Liver (tissue), 3 donors: ENCODE measurements around the gene KRT23.
"Not testable (repeated sequence)": the region's sequence is repeated elsewhere in the genome, so short reads cannot be mapped to it uniquely, and the experiment has no call there.

Source experiments
- TAF1 ChIP-seq: conservative IDR thresholded peaks from 2 replicates; pipeline ENCODE4 v1.6.1; 2016; ENCODE audit warnings: antibody characterized with exemption, mild to moderate bottlenecking
- YY1 ChIP-seq: IDR thresholded peaks from 2 replicates; pipeline ENCODE4 v1.6.1; 2016; ENCODE audit warnings: antibody characterized with exemption, mild to moderate bottlenecking
- TF ChIP-seq, protein P1 (sequence below): fragments of 150-350 bp; IDR thresholded peaks from 2 replicates; pipeline ENCODE4 v1.5.1; 2017; ENCODE audit warnings: improper control_type of control experiment, low read depth, low read length; ENCODE audit not compliant: missing input control
- TF ChIP-seq, protein P2 (sequence below): IDR thresholded peaks from 2 replicates; pipeline ENCODE4 v1.6.1; 2016; ENCODE audit warnings: antibody characterized with exemption, mild to moderate bottlenecking
- TF ChIP-seq, protein P3 (sequence below): IDR thresholded peaks from 2 replicates; pipeline ENCODE4 v1.6.1; 2016; ENCODE audit warnings: antibody characterized with exemption
- TF ChIP-seq, protein P4 (sequence below): IDR thresholded peaks from 2 replicates; pipeline ENCODE4 v1.6.1; 2016; ENCODE audit warnings: antibody characterized with exemption
- donor health status: healthy.
- donor health status: healthy.

DNA sequence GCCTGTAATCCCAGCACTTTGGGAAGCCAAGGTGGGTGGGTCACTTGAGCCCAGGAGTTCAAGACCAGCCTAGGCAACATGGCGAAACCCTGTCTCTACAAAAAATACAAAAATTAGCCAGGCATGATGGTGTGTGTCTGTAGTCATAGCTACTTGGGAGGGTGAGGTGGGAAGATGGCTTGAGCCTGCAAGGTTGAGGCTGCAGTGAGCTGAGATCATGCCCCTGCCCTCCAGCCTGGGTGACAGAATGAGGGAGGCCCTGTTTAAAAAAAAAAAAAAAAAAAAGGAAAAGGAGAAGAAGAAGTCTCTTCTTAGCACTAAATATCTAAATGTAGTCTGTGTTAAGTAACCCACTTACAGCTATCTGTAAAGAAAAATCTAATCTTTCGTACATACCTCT is 20.3 kb downstream of the KRT23 start:
- TF ChIP-seq, protein P1, sequence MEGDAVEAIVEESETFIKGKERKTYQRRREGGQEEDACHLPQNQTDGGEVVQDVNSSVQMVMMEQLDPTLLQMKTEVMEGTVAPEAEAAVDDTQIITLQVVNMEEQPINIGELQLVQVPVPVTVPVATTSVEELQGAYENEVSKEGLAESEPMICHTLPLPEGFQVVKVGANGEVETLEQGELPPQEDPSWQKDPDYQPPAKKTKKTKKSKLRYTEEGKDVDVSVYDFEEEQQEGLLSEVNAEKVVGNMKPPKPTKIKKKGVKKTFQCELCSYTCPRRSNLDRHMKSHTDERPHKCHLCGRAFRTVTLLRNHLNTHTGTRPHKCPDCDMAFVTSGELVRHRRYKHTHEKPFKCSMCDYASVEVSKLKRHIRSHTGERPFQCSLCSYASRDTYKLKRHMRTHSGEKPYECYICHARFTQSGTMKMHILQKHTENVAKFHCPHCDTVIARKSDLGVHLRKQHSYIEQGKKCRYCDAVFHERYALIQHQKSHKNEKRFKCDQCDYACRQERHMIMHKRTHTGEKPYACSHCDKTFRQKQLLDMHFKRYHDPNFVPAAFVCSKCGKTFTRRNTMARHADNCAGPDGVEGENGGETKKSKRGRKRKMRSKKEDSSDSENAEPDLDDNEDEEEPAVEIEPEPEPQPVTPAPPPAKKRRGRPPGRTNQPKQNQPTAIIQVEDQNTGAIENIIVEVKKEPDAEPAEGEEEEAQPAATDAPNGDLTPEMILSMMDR: not testable (repeated sequence)
- TF ChIP-seq, protein P2, sequence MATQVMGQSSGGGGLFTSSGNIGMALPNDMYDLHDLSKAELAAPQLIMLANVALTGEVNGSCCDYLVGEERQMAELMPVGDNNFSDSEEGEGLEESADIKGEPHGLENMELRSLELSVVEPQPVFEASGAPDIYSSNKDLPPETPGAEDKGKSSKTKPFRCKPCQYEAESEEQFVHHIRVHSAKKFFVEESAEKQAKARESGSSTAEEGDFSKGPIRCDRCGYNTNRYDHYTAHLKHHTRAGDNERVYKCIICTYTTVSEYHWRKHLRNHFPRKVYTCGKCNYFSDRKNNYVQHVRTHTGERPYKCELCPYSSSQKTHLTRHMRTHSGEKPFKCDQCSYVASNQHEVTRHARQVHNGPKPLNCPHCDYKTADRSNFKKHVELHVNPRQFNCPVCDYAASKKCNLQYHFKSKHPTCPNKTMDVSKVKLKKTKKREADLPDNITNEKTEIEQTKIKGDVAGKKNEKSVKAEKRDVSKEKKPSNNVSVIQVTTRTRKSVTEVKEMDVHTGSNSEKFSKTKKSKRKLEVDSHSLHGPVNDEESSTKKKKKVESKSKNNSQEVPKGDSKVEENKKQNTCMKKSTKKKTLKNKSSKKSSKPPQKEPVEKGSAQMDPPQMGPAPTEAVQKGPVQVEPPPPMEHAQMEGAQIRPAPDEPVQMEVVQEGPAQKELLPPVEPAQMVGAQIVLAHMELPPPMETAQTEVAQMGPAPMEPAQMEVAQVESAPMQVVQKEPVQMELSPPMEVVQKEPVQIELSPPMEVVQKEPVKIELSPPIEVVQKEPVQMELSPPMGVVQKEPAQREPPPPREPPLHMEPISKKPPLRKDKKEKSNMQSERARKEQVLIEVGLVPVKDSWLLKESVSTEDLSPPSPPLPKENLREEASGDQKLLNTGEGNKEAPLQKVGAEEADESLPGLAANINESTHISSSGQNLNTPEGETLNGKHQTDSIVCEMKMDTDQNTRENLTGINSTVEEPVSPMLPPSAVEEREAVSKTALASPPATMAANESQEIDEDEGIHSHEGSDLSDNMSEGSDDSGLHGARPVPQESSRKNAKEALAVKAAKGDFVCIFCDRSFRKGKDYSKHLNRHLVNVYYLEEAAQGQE: not testable (repeated sequence)
- TF ChIP-seq TAF1, YY1: not testable (repeated sequence)
- TF ChIP-seq, protein P3, sequence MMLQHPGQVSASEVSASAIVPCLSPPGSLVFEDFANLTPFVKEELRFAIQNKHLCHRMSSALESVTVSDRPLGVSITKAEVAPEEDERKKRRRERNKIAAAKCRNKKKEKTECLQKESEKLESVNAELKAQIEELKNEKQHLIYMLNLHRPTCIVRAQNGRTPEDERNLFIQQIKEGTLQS: not testable (repeated sequence)
- TF ChIP-seq, protein P4, sequence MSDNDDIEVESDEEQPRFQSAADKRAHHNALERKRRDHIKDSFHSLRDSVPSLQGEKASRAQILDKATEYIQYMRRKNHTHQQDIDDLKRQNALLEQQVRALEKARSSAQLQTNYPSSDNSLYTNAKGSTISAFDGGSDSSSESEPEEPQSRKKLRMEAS: not testable (repeated sequence)
